HUES64 (cell line): Measurements from ENCODE around the gene ATP13A3.
"Not testable (repeated sequence)": the region's sequence is repeated elsewhere in the genome, so short reads cannot be mapped to it uniquely, and the experiment has no call there.

Source experiments
- H3K27ac ChIP-seq: 2 replicates; pipeline ENCODE4 v1.7.0; 2013; ENCODE audit warnings: low read depth, low read length, inconsistent platforms
- H3K27me3 ChIP-seq: 2 replicates; pipeline ENCODE4 v1.6.1; 2013; ENCODE audit warnings: mild to moderate bottlenecking, low read length; ENCODE audit not compliant: insufficient read depth
- H3K36me3 ChIP-seq: 2 replicates; pipeline ENCODE4 v1.6.1; 2013; ENCODE audit warnings: mild to moderate bottlenecking, low read length; ENCODE audit not compliant: insufficient read depth
- H3K4me1 ChIP-seq: 2 replicates; pipeline ENCODE4 v1.6.1; 2013; ENCODE audit warnings: mild to moderate bottlenecking, low read length, moderate library complexity; ENCODE audit not compliant: insufficient read depth
- H3K4me3 ChIP-seq: 2 replicates; pipeline ENCODE4 v1.5.1; 2013; ENCODE audit warnings: mild to moderate bottlenecking, low read length, moderate library complexity
- H3K9ac ChIP-seq: 2 replicates; pipeline ENCODE4 v1.6.1; 2013; ENCODE audit warnings: mild to moderate bottlenecking, low read depth, low read length
- H3K9me3 ChIP-seq: 2 replicates; pipeline ENCODE4 v1.6.1; 2013; ENCODE audit warnings: low read depth, low read length; ENCODE audit not compliant: insufficient read depth
- WGBS: fragments of 150-250, 120-280 bp; methylation state at CpG from one replicate; pipeline ENCODE4 v1.1.7; 2013; ENCODE audit warnings: missing lambda C conversion rate; 5-methylcytosine and 5-hydroxymethylcytosine counted together

ATP13A3 gene

DNA sequence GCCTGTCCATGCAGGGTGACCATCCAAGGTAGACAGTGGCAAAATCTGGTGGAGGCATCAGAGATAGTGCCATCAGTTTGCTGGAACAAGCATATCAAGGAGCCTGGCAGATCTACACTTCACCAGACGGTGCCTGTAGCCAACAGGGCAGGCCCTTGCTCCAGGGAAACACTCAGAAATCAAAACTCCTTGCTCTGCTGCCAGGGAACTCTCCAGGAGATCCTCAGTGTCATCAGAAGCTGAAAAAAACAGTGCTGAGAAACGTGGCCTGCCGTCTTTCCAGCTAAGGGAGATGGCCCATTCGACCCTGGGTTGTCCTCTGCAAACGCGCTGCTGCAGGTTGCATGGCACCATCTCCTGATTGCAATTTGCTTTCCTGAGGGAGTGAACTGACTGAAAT is 30.5 kb upstream of the ATP13A3 start:
- no peaks in the 10 kb centered on the region for H3K36me3 ChIP-seq
- H3K4me3 ChIP-seq: no peak overlapping the region
- H3K9ac ChIP-seq: no peak overlapping the region
- WGBS: 69% methylated on average over 6 of the region's 6 CpGs
- no peaks in the 10 kb centered on the region for H3K4me1 ChIP-seq
- no peaks in the 10 kb centered on the region for H3K27me3 ChIP-seq
- H3K9me3 ChIP-seq: no peaks in the 10 kb centered on the region
- no peak overlapping the region for H3K27ac ChIP-seq

DNA sequence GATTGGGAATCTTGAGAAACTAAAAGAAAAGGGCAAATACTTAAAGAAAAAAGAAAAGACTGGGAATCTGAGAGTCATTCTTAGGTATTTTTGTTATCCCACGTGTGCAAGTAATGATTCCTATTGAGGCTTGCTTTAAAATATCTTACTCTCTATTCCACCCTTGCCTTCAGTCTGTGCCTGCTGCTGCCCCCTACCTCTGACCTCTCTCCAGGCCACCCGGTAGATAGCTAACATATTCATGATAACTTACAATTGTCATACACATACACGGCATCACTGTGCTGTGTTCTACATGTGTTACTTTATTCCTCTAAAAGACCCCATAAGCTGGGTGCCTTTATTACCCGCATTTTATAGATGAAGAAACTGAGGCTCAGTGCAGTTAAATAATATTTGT is 27.8 kb upstream of the ATP13A3 start:
- H3K27me3 ChIP-seq: no peaks in the 10 kb centered on the region
- 69% methylated on average over 3 of the region's 4 CpGs for WGBS
- H3K36me3 ChIP-seq: no peaks in the 10 kb centered on the region
- no peak overlapping the region for H3K4me3 ChIP-seq
- H3K27ac ChIP-seq: no peak overlapping the region
- H3K9me3 ChIP-seq: no peaks in the 10 kb centered on the region
- H3K4me1 ChIP-seq: no peaks in the 10 kb centered on the region
- H3K9ac ChIP-seq: no peak overlapping the region

DNA sequence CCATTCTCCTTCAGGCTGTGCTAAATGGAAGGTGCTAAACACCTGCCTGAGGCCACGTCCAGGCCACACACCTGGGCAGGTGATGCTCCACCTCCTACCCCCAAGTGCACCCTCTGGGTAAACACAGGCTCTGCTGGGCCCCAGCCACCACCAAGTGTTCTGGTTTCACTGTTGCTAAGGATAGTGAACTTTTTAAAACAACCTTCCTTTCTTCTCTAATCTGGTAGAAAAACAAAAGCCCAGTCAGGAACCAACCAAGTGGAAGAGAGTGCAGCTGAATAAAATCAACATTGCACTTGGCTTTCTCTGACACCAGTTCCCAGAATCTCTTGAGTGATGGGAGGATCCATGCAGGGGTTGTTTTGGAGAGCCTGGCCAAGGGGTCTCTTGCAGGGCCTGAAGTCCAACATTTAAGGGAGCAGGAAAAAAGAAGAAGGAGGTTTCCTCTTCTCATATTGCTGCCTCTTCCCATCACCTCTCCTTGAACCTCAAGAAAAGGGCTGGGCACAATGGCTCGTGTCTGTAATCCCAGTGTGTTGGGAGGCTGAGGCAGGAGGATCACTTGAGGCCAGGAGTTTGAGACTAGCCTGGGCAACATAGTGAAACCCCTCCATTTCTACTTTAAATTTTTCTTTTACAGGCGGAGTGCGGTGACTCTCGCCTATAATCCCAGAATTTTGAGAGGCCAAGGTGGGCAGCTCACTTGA is 26.2 kb upstream of the ATP13A3 start:
- Histone ChIP-seq H3K27me3 (no peaks in the 10 kb centered on the region), H3K4me3 (no peak overlapping the region), H3K9me3 (no peaks in the 10 kb centered on the region), H3K36me3 (no peaks in the 10 kb centered on the region), H3K4me1 (no peaks in the 10 kb centered on the region), H3K9ac (no peak overlapping the region), H3K27ac (no peak overlapping the region)
- WGBS: 92% methylated on average over 5 of the region's 5 CpGs

DNA sequence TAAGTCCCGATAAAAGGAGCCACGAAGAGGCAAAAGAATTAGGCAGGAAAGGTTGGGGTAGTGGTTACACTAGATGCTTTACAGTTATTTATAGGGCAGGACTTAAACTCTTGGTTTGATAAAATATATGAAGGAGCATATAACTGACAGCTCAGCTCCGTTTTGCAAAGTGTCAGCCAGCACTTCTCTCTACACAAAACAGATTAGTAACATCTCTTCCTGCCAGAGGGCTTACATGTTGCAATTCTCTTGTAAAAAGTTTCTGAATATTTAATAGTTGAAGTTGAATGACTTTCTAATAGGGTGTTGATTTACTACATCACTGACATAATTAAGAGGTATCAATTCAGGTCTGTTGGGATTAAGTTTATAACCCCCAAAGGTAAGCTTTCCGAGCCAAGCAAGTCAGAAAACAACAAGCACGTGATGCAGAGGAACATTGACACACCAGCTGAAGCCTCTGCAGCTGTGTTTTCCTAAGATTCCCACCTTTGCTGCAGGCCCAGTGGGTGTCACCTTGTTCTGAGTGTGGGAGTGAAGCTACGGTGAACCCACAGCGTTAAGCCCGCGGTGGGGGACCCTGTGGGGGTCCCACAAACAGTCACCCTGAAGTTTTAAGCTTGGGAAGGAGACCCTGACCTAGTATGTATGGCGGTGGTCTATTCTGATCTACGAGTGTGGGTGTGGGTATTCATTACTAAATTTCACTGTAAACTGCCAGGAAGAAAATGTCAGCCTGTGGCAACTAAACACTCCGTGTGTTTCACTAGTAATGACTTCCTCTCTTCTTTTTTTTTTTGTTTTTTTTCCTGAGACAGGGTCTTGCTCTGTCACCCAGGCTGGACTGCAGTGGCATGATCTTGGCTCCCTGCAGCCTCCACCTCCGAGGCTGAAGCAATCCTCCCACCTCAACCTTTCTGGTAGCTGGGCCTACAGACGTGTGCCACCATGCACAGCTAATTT is 22.0 kb upstream of the ATP13A3 start:
- Histone ChIP-seq H3K27ac (no peak overlapping the region), H3K9me3 (no peaks in the 10 kb centered on the region), H3K27me3 (no peaks in the 10 kb centered on the region), H3K9ac (no peak overlapping the region), H3K4me1 (no peaks in the 10 kb centered on the region), H3K36me3 (no peaks in the 10 kb centered on the region), H3K4me3 (no peak overlapping the region)
- 88% methylated on average over 14 of the region's 14 CpGs for WGBS

DNA sequence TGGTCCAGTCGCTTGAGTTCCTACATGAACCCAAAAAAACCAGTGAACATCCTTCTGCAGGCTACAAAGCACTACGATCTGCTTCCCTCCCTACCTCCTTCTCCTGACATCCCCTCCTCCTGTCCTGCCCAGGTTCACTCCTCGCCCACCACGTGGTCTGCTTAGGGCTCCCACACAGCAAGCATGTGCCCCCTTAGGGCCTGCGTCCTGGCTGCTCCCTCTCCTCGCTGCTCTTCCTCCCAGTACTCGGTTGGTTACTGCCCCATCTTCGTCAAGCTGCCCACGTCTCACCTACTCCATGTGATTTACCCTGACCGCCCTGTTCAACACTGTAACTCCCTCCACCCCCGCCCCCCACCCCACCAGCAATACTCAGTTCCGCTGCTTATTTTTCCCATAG is 20.8 kb upstream of the ATP13A3 start:
- Histone ChIP-seq H3K9ac (no peak overlapping the region), H3K27ac (no peak overlapping the region), H3K4me1 (no peaks in the 10 kb centered on the region), H3K9me3 (no peaks in the 10 kb centered on the region), H3K4me3 (no peak overlapping the region), H3K36me3 (no peaks in the 10 kb centered on the region), H3K27me3 (no peaks in the 10 kb centered on the region)
- 84% methylated on average over 12 of the region's 12 CpGs for WGBS

DNA sequence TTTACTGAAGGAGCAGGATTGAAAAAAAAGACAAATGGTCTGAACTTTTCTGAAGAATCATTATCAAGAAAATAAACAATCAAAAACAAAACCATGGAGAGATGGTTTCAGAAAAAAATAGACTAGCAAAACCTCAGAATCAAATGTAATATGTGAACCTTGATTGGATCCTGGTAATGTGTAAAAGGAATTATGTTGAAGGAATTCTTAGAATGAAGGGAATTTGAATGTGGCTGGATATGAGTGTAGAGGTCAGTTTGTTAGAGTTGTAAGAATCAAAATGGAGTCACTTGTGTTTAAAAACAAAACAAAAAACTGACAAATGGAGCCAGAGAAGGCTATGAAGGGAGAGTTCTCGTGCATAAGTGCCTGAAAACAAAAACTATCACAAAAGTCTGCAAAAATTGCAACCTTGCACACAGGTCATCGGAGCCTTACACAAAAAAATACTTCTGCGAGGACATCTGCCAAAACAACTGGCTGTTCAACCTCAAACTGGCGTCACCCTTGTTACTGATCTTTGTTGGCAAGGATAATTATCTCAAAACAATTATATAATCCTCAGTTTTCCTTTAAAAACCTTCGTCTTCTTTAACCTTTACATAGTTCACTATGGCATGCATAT is 19.1 kb upstream of the ATP13A3 start:
- Histone ChIP-seq H3K4me3 (no peak overlapping the region), H3K4me1 (no peaks in the 10 kb centered on the region), H3K27me3 (no peaks in the 10 kb centered on the region), H3K27ac (no peak overlapping the region), H3K9ac (no peak overlapping the region), H3K36me3 (no peaks in the 10 kb centered on the region), H3K9me3 (no peaks in the 10 kb centered on the region)
- WGBS: 94% methylated on average over 5 of the region's 5 CpGs

DNA sequence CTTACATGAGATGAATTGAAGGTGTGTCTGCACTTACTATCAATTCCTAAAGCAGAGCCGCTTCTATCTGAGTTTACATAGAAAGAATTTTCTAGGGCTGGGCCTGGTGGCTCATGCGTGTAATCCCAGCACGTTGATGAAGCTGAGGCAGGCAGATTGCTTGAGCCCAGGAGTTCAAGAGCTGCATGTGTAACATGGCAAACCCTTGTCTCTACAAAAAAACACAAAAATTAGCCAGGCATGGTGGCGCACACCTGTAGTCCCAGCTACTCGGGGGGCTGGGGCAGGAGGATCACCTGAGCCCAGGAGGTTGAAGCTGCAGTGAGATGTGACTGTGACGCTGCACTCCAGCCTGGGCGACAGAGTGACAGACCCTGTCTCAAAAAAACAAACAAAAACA is 18.1 kb upstream of the ATP13A3 start:
- H3K9ac ChIP-seq: no peak overlapping the region
- no peak overlapping the region for H3K4me3 ChIP-seq
- no peaks in the 10 kb centered on the region for H3K9me3 ChIP-seq
- no peaks in the 10 kb centered on the region for H3K4me1 ChIP-seq
- no peaks in the 10 kb centered on the region for H3K27me3 ChIP-seq
- no peak overlapping the region for H3K27ac ChIP-seq
- WGBS: 96% methylated on average over 7 of the region's 7 CpGs
- no peaks in the 10 kb centered on the region for H3K36me3 ChIP-seq

DNA sequence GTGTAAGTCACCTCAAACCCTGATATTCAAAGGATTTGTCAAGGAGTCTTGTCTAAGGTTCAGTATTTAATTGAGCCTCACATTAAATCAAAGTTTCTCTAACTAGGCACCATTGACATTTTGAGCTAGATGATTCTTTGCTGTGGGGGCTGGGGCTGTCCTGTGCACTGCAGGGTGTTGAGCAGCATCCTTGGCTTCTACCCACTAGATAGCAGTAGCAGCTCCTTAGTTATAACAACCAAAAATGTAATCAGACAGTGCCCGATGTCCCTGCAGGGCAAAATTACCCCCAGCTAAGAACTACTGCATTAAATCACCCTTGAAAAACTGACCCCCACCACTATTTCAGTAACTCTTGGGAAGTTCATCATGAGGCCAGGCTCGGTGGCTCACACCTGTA is 17.3 kb upstream of the ATP13A3 start:
- Histone ChIP-seq H3K9me3 (no peaks in the 10 kb centered on the region), H3K4me1 (no peaks in the 10 kb centered on the region)
- 98% methylated on average over 2 of the region's 2 CpGs for WGBS

DNA sequence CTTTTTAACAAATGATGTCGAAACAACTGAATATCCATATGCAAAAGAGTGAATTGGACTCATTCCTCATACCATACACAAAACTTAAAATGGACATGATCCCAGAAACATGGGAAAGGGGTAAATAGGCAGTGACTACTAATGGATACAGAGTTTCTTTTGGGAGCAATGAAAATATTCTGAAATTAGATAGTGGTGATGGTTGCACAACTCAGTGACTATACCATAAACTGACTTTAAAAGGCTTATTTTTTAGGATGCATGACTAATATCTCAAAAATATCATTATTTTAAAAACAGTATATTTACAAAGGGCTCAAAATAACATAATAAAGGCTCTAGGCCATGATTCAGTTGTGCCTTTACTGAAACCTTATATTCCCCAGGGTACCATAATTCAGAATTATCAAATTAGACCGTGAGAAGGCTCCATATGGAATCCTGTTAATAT is 16.3 kb upstream of the ATP13A3 start:
- H3K4me1 ChIP-seq: no peaks in the 10 kb centered on the region
- WGBS: 95% methylated on average over 2 of the region's 2 CpGs
- no peaks in the 10 kb centered on the region for H3K36me3 ChIP-seq
- no peaks in the 10 kb centered on the region for H3K27me3 ChIP-seq
- H3K4me3 ChIP-seq: no peak overlapping the region
- no peaks in the 10 kb centered on the region for H3K9me3 ChIP-seq
- no peak overlapping the region for H3K27ac ChIP-seq
- H3K9ac ChIP-seq: no peak overlapping the region

More for the DNA sequence above, 17.3 kb upstream of the ATP13A3 start:
- Histone ChIP-seq H3K9ac (no peak overlapping the region), H3K36me3 (no peaks in the 10 kb centered on the region), H3K4me3 (no peak overlapping the region), H3K27me3 (no peaks in the 10 kb centered on the region), H3K27ac (no peak overlapping the region)

DNA sequence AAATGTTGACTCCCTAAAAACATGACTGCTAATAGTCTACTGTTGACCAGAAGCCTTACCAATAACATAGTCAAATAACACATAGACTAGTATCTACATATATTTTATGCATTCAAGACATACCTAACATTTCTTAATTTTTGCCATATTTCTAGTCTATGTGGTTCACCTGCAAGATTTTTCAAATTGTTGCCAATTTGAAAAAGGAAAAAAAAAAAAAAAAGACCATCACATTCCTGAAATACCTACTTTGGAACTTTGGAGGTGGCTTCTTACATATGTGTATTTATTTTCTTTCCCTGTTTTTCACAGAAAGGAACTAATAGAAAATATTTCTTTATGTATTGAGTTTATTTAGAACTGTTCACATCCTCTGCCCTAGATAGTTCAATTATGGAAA is 13.4 kb upstream of the ATP13A3 start:
- no peak overlapping the region for H3K9ac ChIP-seq
- no peak overlapping the region for H3K27ac ChIP-seq
- no peak overlapping the region for H3K4me3 ChIP-seq
- H3K9me3 ChIP-seq: no peaks in the 10 kb centered on the region
- no peaks in the 10 kb centered on the region for H3K36me3 ChIP-seq
- no peaks in the 10 kb centered on the region for H3K27me3 ChIP-seq
- 0 out of 2 replicates have a peak, but pooled peaks cover 2% of the 10 kb centered on the region for H3K4me1 ChIP-seq

DNA sequence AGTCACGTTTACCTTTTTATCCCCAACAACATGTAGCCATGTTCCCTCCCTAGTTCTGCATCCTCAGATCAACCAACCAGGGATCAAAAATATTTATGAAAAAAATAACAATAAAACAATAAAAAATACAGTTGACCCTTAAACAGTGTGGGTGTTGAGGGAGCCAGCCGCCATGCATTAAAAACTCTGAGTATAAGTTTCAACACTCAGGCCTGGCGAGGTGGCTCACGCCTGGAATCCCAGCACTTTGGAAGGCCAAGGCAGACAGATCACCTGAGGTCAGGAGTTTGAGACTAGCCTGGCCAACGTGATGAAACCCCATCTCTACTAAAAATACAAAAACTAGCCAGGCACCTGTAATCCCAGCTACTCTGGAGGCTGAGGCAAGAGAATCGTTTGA is 12.7 kb upstream of the ATP13A3 start:
- H3K27ac ChIP-seq, H3K9ac ChIP-seq, H3K4me1 ChIP-seq, H3K27me3 ChIP-seq, H3K36me3 ChIP-seq, H3K9me3 ChIP-seq, H3K4me3 ChIP-seq: not testable (repeated sequence)
- WGBS: 91% methylated on average over 6 of the region's 6 CpGs
